Measurements from ENCODE around the gene CELA2A.
"Not testable (repeated sequence)": the region's sequence is repeated elsewhere in the genome, so short reads cannot be mapped to it uniquely, and the experiment has no call there.

The CELA2A gene

DNA sequence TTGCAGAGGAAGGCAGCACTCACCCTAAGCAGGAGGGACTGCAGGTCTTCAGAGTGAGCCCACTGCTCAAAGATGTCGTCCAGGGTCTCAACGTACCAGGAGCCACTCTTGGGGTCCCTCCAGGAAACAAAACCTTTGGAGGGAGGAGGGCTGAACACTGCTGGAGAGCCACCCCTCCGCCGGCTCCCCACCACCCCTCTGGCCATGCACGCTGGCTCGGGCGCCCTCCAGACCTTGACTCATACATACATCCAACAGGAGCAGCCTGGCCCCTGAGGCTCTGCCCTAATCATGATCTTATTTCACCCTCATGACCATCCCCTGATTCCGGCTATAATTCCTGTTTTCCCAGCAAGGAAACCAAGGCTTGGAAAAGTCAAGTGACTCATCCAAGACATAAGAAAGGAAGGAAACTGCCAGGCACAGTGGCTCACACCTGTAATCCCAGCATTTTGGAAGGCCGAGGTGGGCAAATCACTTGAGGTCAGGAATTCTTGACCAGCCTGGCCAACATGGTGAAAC, 37.4 kb downstream of the CELA2A start:
- no peak for DNase-seq

DNA sequence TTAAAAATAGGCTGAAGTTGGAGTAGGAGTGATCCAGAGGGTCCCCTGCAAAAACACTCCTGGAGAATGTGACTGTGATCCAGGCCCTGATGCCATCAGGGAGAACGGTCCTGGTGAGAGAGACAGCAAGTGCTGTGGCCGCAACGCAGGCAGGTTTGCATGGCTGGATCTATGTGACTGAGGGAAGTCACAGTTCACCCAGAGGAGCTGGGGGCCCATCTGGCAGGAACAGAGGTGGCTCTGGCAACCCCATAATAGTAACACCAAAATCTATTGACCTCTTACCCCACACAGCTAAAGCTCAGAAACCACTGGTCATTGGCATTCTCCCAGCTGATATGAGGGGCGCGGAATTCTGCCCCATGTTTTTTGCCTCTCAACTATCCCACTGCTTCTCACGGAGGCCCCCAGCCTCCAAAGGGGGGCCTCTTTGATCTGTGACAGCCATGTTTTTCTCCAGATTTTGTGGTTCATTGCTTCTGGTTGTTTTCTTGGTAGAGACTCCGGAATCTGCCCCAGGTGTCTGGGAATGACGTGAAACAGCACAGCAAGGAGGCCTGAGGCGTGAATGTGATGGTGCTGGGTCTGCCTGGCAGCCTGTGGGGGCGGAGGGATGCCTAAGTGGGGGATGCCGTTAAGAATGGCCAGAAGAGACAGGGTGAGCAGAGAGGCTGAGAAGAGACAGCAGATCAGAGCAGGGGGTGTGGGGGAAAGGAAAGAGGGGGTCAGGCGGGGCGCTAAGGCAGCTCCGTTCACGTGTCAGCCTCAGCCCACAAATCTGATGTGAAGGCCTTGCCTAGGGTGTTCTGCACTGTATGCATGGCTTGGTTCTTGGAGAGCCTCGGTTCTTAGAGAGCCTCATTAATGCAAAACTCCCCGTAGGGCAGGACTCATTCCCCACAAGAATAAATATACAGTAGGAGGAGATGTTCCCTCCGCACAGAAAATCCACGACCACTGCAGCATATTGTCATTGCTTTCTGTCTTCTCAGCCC, 43.9 kb downstream of the CELA2A start:
- no peak for DNase-seq

- peak in 14 of 56 donors; percentile 0 to 44 (median 9) for DNase-seq
These were observed 44.9 kb downstream of the CELA2A start for GRCh38 chr1:15501208-15502032.

DNA sequence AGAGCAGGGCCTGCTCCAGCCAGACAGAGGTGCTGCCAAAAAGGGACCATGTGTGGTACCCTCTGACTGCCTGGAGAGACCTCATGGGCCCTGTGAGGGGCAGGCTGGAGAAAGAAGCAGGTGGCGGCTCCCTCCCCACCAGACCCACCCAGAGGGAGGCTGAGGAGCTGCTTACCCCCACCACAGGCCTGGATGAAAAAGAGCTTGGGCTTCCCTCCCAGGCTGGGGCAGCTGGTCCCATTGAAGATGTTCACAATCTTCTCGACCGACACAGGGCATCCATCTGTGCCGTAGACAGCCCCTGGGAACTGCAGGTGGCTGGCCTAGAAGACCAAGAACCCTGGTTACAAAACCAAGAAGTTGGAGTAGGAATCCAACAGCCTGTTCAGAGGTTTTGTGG, 47.9 kb downstream of the CELA2A start:
- no peak for DNase-seq

DNA sequence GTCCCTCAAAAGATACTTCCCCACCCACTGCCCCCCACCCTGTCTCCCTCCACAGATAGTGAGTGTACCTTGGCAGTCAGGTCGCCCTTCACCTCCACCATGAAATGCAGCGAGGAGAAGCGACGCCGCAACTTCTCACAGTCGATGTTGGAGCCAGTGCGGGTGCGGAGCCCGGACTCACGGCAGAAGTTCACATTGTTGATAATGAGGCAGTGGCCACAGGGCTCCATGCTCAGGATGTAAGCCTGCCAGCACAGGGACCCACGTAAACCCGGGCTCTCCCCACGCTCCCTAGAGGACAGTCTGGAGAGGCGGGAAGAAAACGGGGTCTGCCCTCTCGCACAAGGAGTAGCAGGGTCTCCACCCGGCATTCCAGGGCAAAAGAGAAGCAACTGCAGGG, 50.3 kb downstream of the CELA2A start:
- no peak for DNase-seq

- DNase-seq: no peak
These were observed 50.7 kb downstream of the CELA2A start for GRCh38 chr1:15507278-15507677.

DNA sequence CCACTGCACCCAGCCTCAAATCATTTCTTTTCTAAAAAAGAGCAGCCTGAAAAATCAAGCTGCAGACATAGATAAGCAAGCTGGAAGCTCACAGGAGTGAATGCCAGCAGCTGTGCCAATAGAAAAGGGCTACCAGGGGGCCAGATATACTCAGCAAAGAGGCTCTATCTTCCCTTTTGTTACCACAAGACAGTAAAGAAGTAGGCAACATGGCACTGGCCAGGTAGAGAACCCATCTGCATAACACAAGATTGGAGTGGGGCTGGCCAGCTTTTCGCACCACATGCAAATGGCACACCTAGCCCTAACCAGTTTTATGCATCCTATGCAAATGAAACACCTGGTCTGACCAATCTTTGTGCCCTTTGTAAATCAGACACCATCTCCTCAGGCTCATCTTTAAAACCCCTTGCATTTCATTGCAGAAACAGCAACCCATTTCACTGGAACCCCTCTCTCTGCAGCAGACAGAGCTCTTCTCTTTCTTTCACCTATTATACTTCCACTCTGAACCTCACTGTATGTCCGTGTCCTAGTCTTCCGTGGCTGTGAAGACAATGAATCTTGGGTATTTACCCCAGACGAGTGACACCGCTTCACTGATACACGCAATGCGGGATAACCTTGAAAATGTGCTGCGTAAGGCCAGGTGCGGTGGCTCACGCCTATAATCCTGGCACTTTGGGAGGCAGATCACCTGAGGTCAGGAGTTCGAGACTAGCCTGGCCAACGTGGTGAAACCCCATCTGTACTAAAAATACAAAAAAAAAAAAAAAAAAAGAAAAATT, 52.4 kb downstream of the CELA2A start:
- DNase-seq: no peak

GRCh38 chr1:15509586-15509985, 53.1 kb downstream of the CELA2A start:
- DNase-seq: no peak

DNA sequence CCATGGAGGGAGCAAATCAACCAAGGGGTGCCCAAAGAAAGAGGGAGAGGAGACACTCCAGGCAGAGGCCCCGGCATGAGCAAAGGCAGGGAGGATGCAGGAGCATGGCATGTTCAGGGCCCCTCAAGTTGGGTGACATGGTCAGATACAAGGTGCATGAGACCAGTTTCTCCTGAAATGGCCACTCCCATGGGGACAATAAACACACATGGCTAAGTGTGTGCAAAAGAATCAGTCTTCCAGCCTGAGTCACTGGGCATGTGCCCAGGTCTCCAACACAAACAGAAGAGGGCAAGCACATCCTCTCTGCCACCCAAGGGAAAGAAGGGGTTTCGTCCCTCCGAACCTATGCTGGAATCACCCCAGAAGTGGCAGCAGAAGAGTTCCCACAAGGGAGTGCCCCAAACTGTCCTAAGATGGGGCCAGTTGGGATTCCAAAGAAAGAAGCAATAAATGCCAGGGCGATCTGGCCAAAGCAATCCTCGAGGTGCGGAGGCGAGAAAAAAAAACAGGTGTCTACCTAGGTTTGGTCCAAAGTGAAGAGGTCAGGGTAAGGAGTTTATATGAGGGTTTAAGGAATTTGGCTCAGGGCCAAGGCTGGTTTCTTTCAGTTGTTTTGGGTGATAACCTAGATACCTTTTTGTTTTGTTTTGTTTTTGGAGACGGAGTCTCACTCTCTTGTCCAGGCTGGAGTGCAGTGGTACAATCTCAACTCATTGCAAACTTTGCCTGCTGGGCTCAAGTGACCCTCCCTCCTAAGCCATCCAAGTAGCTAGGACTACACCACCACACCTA, 54.3 kb downstream of the CELA2A start:
- no peak for DNase-seq

GRCh38 chr1:15513192-15513591, 56.7 kb downstream of the CELA2A start:
- DNase-seq: peak in 4 of 56 donors; percentile 8 to 49 (median 14)

DNA sequence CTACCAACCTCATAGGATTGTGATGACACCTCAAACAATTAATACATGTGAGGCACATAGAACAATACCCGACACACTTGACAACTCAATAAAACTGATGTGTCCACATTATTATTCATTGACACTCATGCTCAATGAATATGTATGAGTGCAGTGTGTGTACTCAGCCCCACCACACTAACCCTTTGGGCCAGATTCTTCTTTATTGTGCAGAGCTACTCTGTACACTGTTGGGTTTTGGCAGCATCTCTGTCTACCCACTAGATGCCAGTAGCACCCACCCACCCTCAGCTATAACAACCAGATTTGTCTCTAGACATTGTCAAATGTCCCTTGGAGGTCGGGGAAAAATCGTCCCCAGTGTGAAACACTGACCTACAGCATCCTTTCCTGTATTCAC, 57.4 kb downstream of the CELA2A start:
- no peak for DNase-seq

DNA sequence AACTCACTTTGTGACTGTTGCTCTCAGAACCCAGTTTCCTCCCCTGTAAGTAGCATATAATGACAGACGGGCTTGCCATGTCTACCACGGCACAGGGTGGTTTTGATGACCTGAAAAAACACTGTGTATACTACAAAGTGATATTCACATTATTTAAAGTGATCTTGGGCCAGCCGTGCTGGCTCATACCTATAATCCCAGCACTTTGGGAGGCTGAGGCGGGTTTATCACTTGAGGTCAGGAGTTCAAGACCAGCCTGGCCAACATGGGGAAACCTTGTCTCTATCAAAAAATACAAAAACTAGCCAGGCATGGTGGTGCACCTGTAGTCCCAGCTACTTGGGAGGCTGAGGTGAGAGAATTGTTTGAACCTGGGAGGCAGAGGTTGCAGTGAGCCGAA, 58.0 kb downstream of the CELA2A start:
- DNase-seq: not testable (repeated sequence)

- DNase-seq: no peak
These were observed 58.6 kb downstream of the CELA2A start for GRCh38 chr1:15515022-15515663.

DNA sequence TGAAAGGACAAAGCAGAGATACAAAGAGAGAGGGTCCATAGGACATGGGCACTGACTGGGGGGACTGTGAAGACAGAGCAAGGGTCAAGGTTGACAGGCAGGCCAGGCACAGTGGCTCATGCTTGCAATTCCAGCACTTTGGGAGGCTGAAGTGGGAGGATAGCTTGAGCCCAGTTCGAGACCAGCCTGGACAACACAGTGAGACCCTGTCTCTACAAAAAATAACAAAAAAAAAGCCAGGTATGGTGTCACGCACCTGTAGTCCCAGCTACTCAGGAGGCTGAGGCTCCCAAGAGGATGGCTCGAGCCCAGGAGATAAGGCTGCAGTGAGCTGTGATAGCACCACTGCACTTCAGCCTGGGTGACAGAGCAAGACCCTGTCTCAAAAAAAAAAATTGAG, 63.1 kb downstream of the CELA2A start:
- DNase-seq: no peak

GRCh38 chr1:15521206-15521906, 64.8 kb downstream of the CELA2A start:
- DNase-seq: not testable (repeated sequence)
